Osteoblast (primary cell): ENCODE measurements around the gene KLHL41. TPM values are rescaled to one million over a fixed set of nuclear protein-coding genes. Genes with fewer than 3 reads are reported as not detected.
"Not testable (repeated sequence)": the region's sequence is repeated elsewhere in the genome, so short reads cannot be mapped to it uniquely, and the experiment has no call there.

Experiments used
- DNase-seq: peaks from one replicate; pipeline ENCODE4 v3.0.0; 2011; ENCODE audit warnings: low spot score, mixed read lengths; ENCODE audit not compliant: insufficient read length; ENCODE audit errors: missing footprints
- H2AFZ ChIP-seq: 2 replicates; pipeline ENCODE4 v1.6.0; 2011; ENCODE audit warnings: mild to moderate bottlenecking, low read length
- H3K27ac ChIP-seq: 2 replicates; pipeline ENCODE4 v1.5.1; 2011; ENCODE audit warnings: mild to moderate bottlenecking, low read depth, low read length, moderate library complexity
- H3K27me3 ChIP-seq: 2 replicates; pipeline ENCODE4 v1.6.0; 2012; ENCODE audit warnings: mild to moderate bottlenecking, control low read depth, inconsistent platforms, low read length, moderate library complexity; ENCODE audit not compliant: insufficient read depth
- H3K36me3 ChIP-seq: 2 replicates; pipeline ENCODE4 v1.5.1; 2011; ENCODE audit warnings: mild to moderate bottlenecking, low read length, control low read depth, moderate library complexity; ENCODE audit not compliant: insufficient read depth
- H3K4me1 ChIP-seq: 2 replicates; pipeline ENCODE4 v1.5.1; 2011; ENCODE audit warnings: mild to moderate bottlenecking, low read length, control low read depth, moderate library complexity; ENCODE audit not compliant: insufficient read depth
- H3K4me2 ChIP-seq: 2 replicates; pipeline ENCODE4 v1.6.0; 2011; ENCODE audit warnings: mild to moderate bottlenecking, low read length; ENCODE audit not compliant: insufficient read depth
- H3K4me3 ChIP-seq: fragments of 200-600 bp; sonication (generic); 3 replicates; pipeline ENCODE4 v1.5.1; 2012; ENCODE audit warnings: mild to moderate bottlenecking, low read length, inconsistent platforms; ENCODE audit not compliant: insufficient read depth
- H3K79me2 ChIP-seq: 2 replicates; pipeline ENCODE4 v1.6.0; 2012; ENCODE audit warnings: mild to moderate bottlenecking, low read length, control low read depth, inconsistent platforms; ENCODE audit not compliant: insufficient read depth
- H3K9me3 ChIP-seq: 2 replicates; pipeline ENCODE4 v1.5.1; 2011; ENCODE audit warnings: low read depth, low read length, control low read depth
- H4K20me1 ChIP-seq: 2 replicates; pipeline ENCODE4 v1.6.0; 2012; ENCODE audit warnings: mild to moderate bottlenecking, low read length, control low read depth; ENCODE audit not compliant: insufficient read depth
- CTCF ChIP-seq: IDR thresholded peaks from 2 replicates; pipeline ENCODE4 v1.5.1; 2011; ENCODE audit warnings: mild to moderate bottlenecking, low read depth, low read length, moderate library complexity; ENCODE audit errors: extremely low read depth
- total RNA-seq: library from RNA; depleted of rRNA; stranded (reverse); fragments of >200 nt; gene quantifications from 2 replicates; pipeline ENCODE4 v1.2.3, GENCODE V29; 2012

Gene KLHL41
- total RNA-seq, 1 donor = 1.1 TPM

DNA sequence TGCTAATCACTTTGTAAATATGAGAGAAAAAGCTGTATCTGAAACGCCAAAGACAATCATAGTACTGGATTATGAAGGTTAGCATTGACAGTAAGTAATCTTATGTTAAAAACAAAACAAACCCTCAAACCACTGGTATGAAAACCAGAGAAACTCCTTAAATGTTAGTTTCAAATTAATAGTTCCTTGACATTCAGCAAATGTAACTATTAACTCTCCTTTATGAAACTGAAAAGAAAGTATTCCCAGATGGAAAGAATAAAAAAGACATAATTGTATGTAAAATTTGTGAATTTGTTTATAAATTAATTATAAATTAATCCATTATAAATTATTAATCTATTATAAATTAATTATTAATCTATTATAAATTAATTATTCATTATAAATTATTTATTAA, 51.9 kb downstream of the KLHL41 start:
- H3K4me2 ChIP-seq = no peak overlapping the region
- no peaks in the 10 kb centered on the region for H3K9me3 ChIP-seq
- no peaks in the 10 kb centered on the region for H3K27me3 ChIP-seq
- H3K4me1 ChIP-seq = no peaks in the 10 kb centered on the region
- H3K79me2 ChIP-seq = no peaks in the 10 kb centered on the region
- H2AFZ ChIP-seq = no peak overlapping the region
- no peaks in the 10 kb centered on the region for H4K20me1 ChIP-seq
- peaks cover 4% of the 10 kb centered on the region for H3K36me3 ChIP-seq
- no peak overlapping the region for H3K4me3 ChIP-seq
- no peak for TF ChIP-seq CTCF
- no peak overlapping the region for H3K27ac ChIP-seq
- DNase-seq = no peak

DNA sequence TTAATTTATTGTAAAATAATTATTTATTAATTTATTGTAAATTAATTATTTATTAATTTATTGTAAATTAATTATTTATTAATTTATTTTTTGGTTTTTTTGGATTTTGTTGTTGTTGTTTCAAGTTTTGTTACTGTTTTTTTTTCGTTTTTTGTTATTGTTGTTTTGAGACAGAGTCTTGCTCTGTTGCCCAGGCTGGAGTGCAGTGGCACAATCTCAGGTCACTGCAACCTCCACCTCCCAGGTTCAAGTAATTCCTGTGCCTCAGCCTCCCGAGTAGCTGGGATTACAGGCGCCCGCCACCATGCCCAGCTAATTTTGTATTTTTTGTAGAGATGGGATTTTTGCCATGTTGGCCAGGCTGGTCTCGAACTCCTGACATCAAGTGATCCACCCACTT, 52.6 kb downstream of the KLHL41 start:
- H3K36me3 ChIP-seq, H3K4me3 ChIP-seq, H3K9me3 ChIP-seq, H3K4me2 ChIP-seq, H3K27ac ChIP-seq, H3K4me1 ChIP-seq, H3K27me3 ChIP-seq, H3K79me2 ChIP-seq, DNase-seq, H4K20me1 ChIP-seq, H2AFZ ChIP-seq: not testable (repeated sequence)

- Histone ChIP-seq H3K4me3 (no peak overlapping the region), H3K4me2 (no peak overlapping the region), H3K36me3 (peaks cover 4% of the 10 kb centered on the region), H4K20me1 (no peaks in the 10 kb centered on the region), H2AFZ (no peak overlapping the region), H3K79me2 (no peaks in the 10 kb centered on the region), H3K4me1 (no peaks in the 10 kb centered on the region), H3K9me3 (no peaks in the 10 kb centered on the region), H3K27me3 (no peaks in the 10 kb centered on the region), H3K27ac (no peak overlapping the region)
- TF ChIP-seq CTCF = no peak
- no peak for DNase-seq
These were observed 53.0 kb downstream of the KLHL41 start for GRCh38 chr2:169562519-169562918.

- no peaks in the 10 kb centered on the region for H4K20me1 ChIP-seq
- H3K4me3 ChIP-seq = no peak overlapping the region
- no peaks in the 10 kb centered on the region for H3K36me3 ChIP-seq
- TF ChIP-seq CTCF = no peak
- H3K4me2 ChIP-seq = no peak overlapping the region
- H3K9me3 ChIP-seq = no peaks in the 10 kb centered on the region
- H3K27me3 ChIP-seq = no peaks in the 10 kb centered on the region
- no peak for DNase-seq
- H3K4me1 ChIP-seq = no peaks in the 10 kb centered on the region
- no peak overlapping the region for H2AFZ ChIP-seq
- no peak overlapping the region for H3K27ac ChIP-seq
- H3K79me2 ChIP-seq = peaks cover 2% of the 10 kb centered on the region
These were observed 56.2 kb downstream of the KLHL41 start for GRCh38 chr2:169565686-169566085.

DNA sequence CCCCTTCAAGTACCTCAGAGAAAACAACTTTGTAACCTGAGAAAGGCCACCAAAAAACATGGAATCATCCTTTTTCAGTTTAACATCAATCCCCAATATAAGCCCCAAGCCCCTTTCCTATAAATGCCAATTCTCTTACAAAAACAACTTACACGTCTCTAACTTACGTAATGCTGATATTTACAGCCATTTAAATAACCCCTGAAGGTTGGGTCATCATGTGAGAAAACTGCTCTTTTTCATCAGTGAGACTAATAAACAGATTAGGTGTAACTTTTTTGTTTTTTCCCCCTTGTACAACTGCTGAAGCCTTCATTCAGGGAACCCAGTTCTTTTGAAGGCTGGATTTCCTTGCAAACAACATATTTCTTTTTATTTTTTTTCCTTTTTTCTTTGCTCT, 60.4 kb downstream of the KLHL41 start:
- peaks cover 22% of the 10 kb centered on the region for H3K79me2 ChIP-seq
- H2AFZ ChIP-seq = no peak overlapping the region
- H3K4me1 ChIP-seq = peaks cover 7% of the 10 kb centered on the region
- no peak overlapping the region for H3K4me3 ChIP-seq
- no peaks in the 10 kb centered on the region for H4K20me1 ChIP-seq
- H3K9me3 ChIP-seq = no peaks in the 10 kb centered on the region
- H3K36me3 ChIP-seq = no peaks in the 10 kb centered on the region
- H3K4me2 ChIP-seq = no peak overlapping the region
- no peaks in the 10 kb centered on the region for H3K27me3 ChIP-seq
- DNase-seq = peak; percentile 42
- no peak overlapping the region for H3K27ac ChIP-seq
- TF ChIP-seq CTCF = no peak

DNA sequence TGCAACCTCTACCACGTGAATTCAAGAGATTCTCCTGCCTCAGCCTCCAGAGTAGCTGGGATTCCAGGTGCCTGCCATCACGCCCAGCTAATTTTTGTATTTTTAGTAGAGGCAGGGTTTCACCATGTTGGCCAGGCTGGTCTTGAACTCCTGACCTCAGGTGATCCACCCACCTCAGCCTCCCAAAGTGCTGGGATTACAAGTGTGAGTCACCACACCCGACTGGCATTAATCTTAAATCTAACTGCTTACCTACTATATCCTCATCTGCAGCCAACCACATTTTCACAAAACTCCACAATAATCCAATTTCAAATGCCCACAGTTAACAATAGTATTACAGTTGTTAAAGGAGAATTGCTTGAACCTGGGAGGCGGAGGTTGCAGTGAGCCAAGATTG, 61.2 kb downstream of the KLHL41 start:
- H3K79me2 ChIP-seq = peaks cover 22% of the 10 kb centered on the region
- not testable (repeated sequence) for H2AFZ ChIP-seq, H3K4me3 ChIP-seq, DNase-seq, H3K36me3 ChIP-seq, H3K27me3 ChIP-seq, H3K4me1 ChIP-seq, H4K20me1 ChIP-seq, H3K9me3 ChIP-seq, H3K27ac ChIP-seq, H3K4me2 ChIP-seq
